GM12892 (cell line): ENCODE measurements around the gene PIBF1.

Experiments used
- POLR2A ChIP-seq: IDR thresholded peaks from 2 replicates; pipeline ENCODE4 v1.6.1; 2011; ENCODE audit warnings: low read depth, low read length, control low read depth
- TAF1 ChIP-seq: IDR thresholded peaks from 2 replicates; pipeline ENCODE4 v1.6.1; 2011; ENCODE audit warnings: low read depth, mild to moderate bottlenecking, control low read depth, low read length, borderline replicate concordance

GRCh38 chr13:72792640-72793039, 10.7 kb downstream of the PIBF1 start:
- TF ChIP-seq TAF1 (no peak), POLR2A (no peak)
